COLO829 (cell line): ENCODE data around the gene GTF2A1.

Experiments used
- DNase-seq: peaks from one replicate; pipeline ENCODE4 v3.0.0; 2012; ENCODE audit warnings: low spot score

GTF2A1 gene

DNA sequence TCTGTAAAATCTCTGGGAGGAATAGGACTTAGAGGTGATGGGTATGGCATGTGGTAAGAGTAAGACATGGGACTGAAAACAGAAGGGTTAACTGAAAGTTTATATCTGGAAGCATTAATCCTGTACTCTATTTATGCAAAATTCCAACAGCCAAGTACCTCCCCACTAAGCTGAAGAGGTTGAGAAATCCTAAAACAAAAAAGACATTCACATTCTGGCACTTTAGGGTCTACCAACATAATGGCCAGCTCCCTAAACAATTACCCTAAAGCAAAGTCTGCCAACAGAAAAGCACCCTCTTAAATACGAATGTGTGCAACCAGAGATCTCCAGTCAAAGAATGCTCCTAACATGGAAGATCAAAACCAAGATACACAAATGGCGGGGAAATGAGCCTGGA lies 87.4 kb downstream of the GTF2A1 start:
- no peak for DNase-seq

DNA sequence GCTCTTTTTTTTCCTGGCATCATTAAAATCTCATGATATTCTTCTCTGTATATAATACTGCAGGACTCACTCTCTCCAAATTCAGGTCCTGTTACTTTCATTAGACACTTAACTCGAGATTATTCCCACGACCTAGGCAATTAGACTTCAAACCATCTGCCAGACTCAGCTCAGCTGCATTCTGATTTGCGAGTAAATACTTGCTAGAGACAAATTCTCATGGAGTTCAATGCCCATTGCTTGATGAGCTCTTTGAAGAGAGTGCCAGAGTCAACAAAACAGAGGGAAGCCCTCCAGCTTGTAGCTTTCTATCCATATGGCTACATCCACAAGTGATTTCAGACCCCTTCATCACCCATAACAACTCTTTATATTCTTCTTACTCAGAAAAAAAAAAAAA lies 88.3 kb downstream of the GTF2A1 start:
- DNase-seq, result no peak

DNA sequence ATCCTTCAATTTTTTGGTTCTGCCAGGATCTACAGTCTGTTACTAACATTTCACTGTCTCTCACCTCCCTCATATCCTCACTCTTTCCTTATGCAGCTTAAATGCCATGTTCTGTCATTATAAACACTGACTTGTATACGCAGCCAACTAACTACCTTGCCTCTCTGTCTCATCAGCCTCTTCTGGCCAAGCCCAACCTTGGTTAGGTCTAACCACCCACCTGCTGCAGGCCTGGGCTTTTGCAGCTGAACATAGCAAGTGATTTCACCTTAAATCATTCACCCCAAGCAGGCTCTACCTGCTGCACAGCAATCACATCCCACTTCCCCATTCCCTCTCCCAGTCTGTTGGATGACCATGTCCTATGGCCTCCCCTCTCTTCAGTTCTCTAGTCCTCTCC lies 91.5 kb downstream of the GTF2A1 start:
- no peak for DNase-seq

DNA sequence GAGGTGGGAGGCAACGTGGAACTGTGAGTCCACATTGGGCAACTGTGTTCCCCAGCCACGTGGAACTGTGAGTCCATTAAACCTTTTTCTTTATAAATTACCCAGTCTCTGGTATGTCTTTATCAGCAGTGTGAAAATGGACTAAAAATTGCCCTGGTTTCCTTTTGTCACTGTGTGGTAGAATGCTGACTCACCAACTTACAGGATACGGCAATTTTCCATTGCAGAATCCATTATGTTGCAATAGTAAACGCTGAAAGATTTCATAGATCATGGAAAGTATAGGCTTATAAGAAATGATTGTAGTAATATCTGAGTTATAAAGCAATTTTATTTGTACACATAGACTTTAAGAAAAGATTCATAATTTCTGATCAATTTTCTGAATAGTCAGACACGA lies 93.0 kb downstream of the GTF2A1 start:
- no peak for DNase-seq

DNA sequence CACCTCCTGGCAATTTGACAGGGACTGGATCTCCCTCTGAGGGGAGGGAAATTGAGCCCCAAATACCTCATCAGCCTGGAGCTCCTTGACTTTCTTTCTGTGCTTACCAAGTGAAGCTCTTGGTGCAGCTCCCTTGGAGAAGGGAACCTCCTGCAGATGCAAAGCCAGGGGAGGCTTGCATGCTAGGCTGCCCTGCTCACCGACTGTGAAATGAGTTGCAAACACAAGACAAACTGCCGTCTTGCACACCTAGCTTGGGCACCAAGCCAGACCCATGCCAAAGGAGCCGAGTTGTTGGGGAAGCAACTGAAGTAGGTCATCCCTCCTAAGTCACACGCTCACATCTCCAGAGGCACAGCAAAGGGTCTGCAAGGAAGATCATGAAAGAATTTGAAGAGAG lies 95.2 kb downstream of the GTF2A1 start:
- DNase-seq, result no peak
